SK-N-SH (cell line): Measurements from ENCODE around the gene SRBD1. TPM values are rescaled to one million over a fixed set of nuclear protein-coding genes. Genes with fewer than 3 reads are reported as not detected.

Source experiments
- CTCF ChIA-PET: fragments of 300-600, 350-600 bp; formaldehyde crosslinking; extraction: SDS; loops from one replicate; lab custom pipeline; 2021; lab: Yijun Ruan, JAX
- POLR2A ChIA-PET: fragments of 350-600 bp; sonication (Branson Sonifier 250); formaldehyde crosslinking; extraction: SDS; loops from one replicate; lab custom pipeline; 2020; ENCODE audit warnings: antibody characterized with exemption, inconsistent platforms; lab: Yijun Ruan, JAX
- DNase-seq: peaks from one replicate; pipeline ENCODE4 v3.0.0; 2012
- H2AFZ ChIP-seq: fragments of 200-600 bp; sonication (generic); 2 replicates; pipeline ENCODE4 v1.8.1; 2016; ENCODE audit warnings: antibody characterized with exemption, mild to moderate bottlenecking, low read depth
- H3F3A ChIP-seq: fragments of 200-600 bp; sonication (generic); replicated peaks from 2 replicates; pipeline ENCODE3; 2016; ENCODE audit warnings: antibody characterized with exemption, mild to moderate bottlenecking; ENCODE audit not compliant: insufficient read depth
- H3K27ac ChIP-seq, 2 experiments: fragments of 200-500 bp in 1 of 2; fragments of 200-600 bp in 1 of 2; sonication (Bioruptor generic) in 1 of 2; sonication (generic), shearing (Covaris generic) in 1 of 2; 2 replicates each; pipeline versions ENCODE4 v1.5.1 to v1.6.1; 2014 to 2016; ENCODE audit warnings: low read depth in 2 of 2, inconsistent platforms in 1 of 2, low read length in 1 of 2, mild to moderate bottlenecking in 1 of 2, mixed read lengths in 1 of 2
- H3K27me3 ChIP-seq: fragments of 200-600 bp; sonication (generic), shearing (Covaris generic); 2 replicates; pipeline ENCODE4 v1.6.1; 2016; ENCODE audit warnings: mixed run types; ENCODE audit not compliant: insufficient read depth
- H3K36me3 ChIP-seq, 2 experiments: fragments of 200-500 bp in 1 of 2; fragments of 200-600 bp in 1 of 2; sonication (Bioruptor generic) in 1 of 2; sonication (generic) in 1 of 2; replicated peaks in 1 of 2; 2 replicates each; pipeline versions ENCODE3 to v1.5.1; 2014 to 2016; ENCODE audit warnings: low read length in 1 of 2, mild to moderate bottlenecking in 1 of 2; ENCODE audit not compliant: insufficient read depth in 2 of 2, control insufficient read depth in 1 of 2
- H3K4me1 ChIP-seq, 2 experiments: fragments of 200-500 bp in 1 of 2; fragments of 200-600 bp in 1 of 2; sonication (Bioruptor generic) in 1 of 2; sonication (generic), shearing (Covaris generic) in 1 of 2; 2 replicates each; pipeline versions ENCODE4 v1.5.1 to v1.6.1; 2014 to 2016; ENCODE audit warnings: low read depth in 1 of 2, low read length in 1 of 2, mixed run types in 1 of 2; ENCODE audit not compliant: insufficient read depth in 2 of 2, control insufficient read depth in 1 of 2
- H3K4me2 ChIP-seq: fragments of 200-600 bp; sonication (generic), shearing (Covaris generic); 2 replicates; pipeline ENCODE4 v1.6.1; 2017; ENCODE audit warnings: mixed run types
- H3K4me3 ChIP-seq, 2 experiments: fragments of 200-500 bp in 1 of 2; fragments of 200-600 bp in 1 of 2; sonication (Bioruptor generic) in 1 of 2; sonication (generic), shearing (Covaris generic) in 1 of 2; 2 replicates each; pipeline versions ENCODE4 v1.5.1 to v1.8.1; 2014 to 2016; ENCODE audit warnings: low read depth in 2 of 2, inconsistent platforms in 1 of 2, low read length in 1 of 2, mild to moderate bottlenecking in 1 of 2, mixed read lengths in 1 of 2, moderate library complexity in 1 of 2
- H3K79me2 ChIP-seq: fragments of 200-600 bp; sonication (generic); 2 replicates; pipeline ENCODE4 v1.8.1; 2017; ENCODE audit warnings: mild to moderate bottlenecking; ENCODE audit not compliant: insufficient read depth
- H3K9ac ChIP-seq: fragments of 200-600 bp; sonication (generic); 2 replicates; pipeline ENCODE4 v1.6.1; 2017; ENCODE audit warnings: mixed run types
- H3K9me2 ChIP-seq: fragments of 200-600 bp; sonication (generic); 2 replicates; pipeline ENCODE4 v1.6.1; 2017; ENCODE audit warnings: mixed run types
- H3K9me3 ChIP-seq: fragments of 200-600 bp; sonication (generic); 2 replicates; pipeline ENCODE4 v1.6.1; 2017; ENCODE audit warnings: mixed run types, mild to moderate bottlenecking, moderate library complexity
- H4K20me1 ChIP-seq: fragments of 200-600 bp; sonication (generic); 2 replicates; pipeline ENCODE4 v1.6.1; 2017; ENCODE audit warnings: mild to moderate bottlenecking, mixed run types; ENCODE audit not compliant: insufficient read depth
- CHD2 ChIP-seq: fragments of 150-350 bp; IDR thresholded peaks from 2 replicates; pipeline ENCODE4 v1.6.1; 2018; ENCODE audit warnings: low read length; ENCODE audit not compliant: partially characterized antibody
- CTCF ChIP-seq: fragments of 200-600 bp; sonication (generic); IDR thresholded peaks from 2 replicates; pipeline ENCODE4 v1.6.1; 2017; ENCODE audit warnings: antibody characterized with exemption, mild to moderate bottlenecking, moderate library complexity
- ELF1 ChIP-seq: IDR thresholded peaks from 2 replicates; pipeline ENCODE4 v1.4.0; 2012
- EZH2phosphoT487 ChIP-seq: fragments of 200-600 bp; sonication (generic); IDR thresholded peaks from 2 replicates; pipeline ENCODE4 v1.6.1; 2017; ENCODE audit warnings: low read depth, mixed run types, mild to moderate bottlenecking, antibody characterized with exemption, moderate library complexity, borderline replicate concordance
- FOSL2 ChIP-seq: IDR thresholded peaks from 2 replicates; pipeline ENCODE4 v1.4.0; 2012; ENCODE audit warnings: low read depth, mild to moderate bottlenecking, moderate library complexity, borderline replicate concordance
- FOXM1 ChIP-seq: IDR thresholded peaks from 2 replicates; pipeline ENCODE4 v1.4.0; 2012; ENCODE audit warnings: low read depth, mild to moderate bottlenecking
- MAX ChIP-seq: IDR thresholded peaks from 2 replicates; pipeline ENCODE4 v1.4.0; 2012; ENCODE audit warnings: low read depth
- MXI1 ChIP-seq: IDR thresholded peaks from 2 replicates; pipeline ENCODE4 v1.6.1; 2012; ENCODE audit warnings: mild to moderate bottlenecking, low read depth, low read length, improper control_type of control experiment
- NRF1 ChIP-seq: IDR thresholded peaks from 2 replicates; pipeline ENCODE4 v1.6.1; 2012; ENCODE audit warnings: low read depth, mild to moderate bottlenecking, low read length
- POLR2AphosphoS5 ChIP-seq: IDR thresholded peaks from 2 replicates; pipeline ENCODE4 v1.6.1; 2012; ENCODE audit warnings: low read depth, low read length
- RAD21 ChIP-seq: IDR thresholded peaks from 2 replicates; pipeline ENCODE4 v1.6.1; 2012; ENCODE audit warnings: mild to moderate bottlenecking, low read length
- RFX5 ChIP-seq: IDR thresholded peaks from 2 replicates; pipeline ENCODE4 v1.6.1; 2012; ENCODE audit warnings: mild to moderate bottlenecking, improper control_type of control experiment, low read length
- RXRA ChIP-seq: IDR thresholded peaks from 2 replicates; pipeline ENCODE4 v1.4.0; 2012; ENCODE audit warnings: low read depth, mild to moderate bottlenecking, borderline replicate concordance
- SIN3A ChIP-seq: IDR thresholded peaks from 2 replicates; pipeline ENCODE4 v1.6.1; 2012; ENCODE audit warnings: low read depth, mild to moderate bottlenecking, low read length, moderate library complexity, borderline replicate concordance
- TAF1 ChIP-seq: IDR thresholded peaks from 2 replicates; pipeline ENCODE4 v1.6.1; 2012; ENCODE audit warnings: low read depth, mild to moderate bottlenecking, low read length, moderate library complexity, borderline replicate concordance
- TCF12 ChIP-seq: IDR thresholded peaks from 2 replicates; pipeline ENCODE4 v1.4.0; 2012
- YY1 ChIP-seq: IDR thresholded peaks from 2 replicates; pipeline ENCODE4 v1.4.0; 2012; ENCODE audit warnings: low read depth, mild to moderate bottlenecking
- ZBTB33 ChIP-seq: IDR thresholded peaks from 2 replicates; pipeline ENCODE4 v1.4.0; 2012; ENCODE audit warnings: low read depth, borderline replicate concordance
- WGBS: methylation state at CpG from one replicate; pipeline ENCODE4 v1.1.6; 2017; ENCODE audit warnings: low lambda C conversion rate; 5-methylcytosine and 5-hydroxymethylcytosine counted together
- polyA plus RNA-seq, 3 experiments: library from polyadenylated mRNA; depleted of rRNA; stranded (reverse); fragments of >200 nt; gene quantifications; 2 replicates each; pipeline ENCODE4 v1.2.3, GENCODE V29; 2012

The SRBD1 gene
- polyA plus RNA-seq, 1 of the 3 experiments (the other 2 are of a cell fraction) = 3.2 TPM

- ChIA-PET POLR2A (no interaction called here), CTCF (interaction anchor here (1.5 kb wide), 1 partner anchor 24 kb away, joined by 4 read pairs; no protein-coding TSS in a partner anchor)
- Histone ChIP-seq H3K36me3 (no peaks in the 10 kb centered on the region), H3K79me2 (no peaks in the 10 kb centered on the region), H3K9me3 (no peaks in the 10 kb centered on the region), H3F3A (no peaks in the 10 kb centered on the region), H3K9ac (no peak overlapping the region), H3K27me3 (peaks cover 17% of the 10 kb centered on the region; the same call in 1 of the 2 replicates), H2AFZ (no peak overlapping the region), H3K4me2 (no peak overlapping the region), H3K27ac (no peak overlapping the region), H3K9me2 (no peaks in the 10 kb centered on the region), H3K4me1 (no peaks in the 10 kb centered on the region), H4K20me1 (no peaks in the 10 kb centered on the region), H3K4me3 (no peak overlapping the region)
- DNase-seq = no peak
- WGBS = 40% methylated on average over 3 of the region's 3 CpGs
- no peak for TF ChIP-seq ZBTB33
- TF ChIP-seq CHD2 = no peak
- TF ChIP-seq SIN3A = no peak
- TF ChIP-seq FOSL2 = no peak
- TF ChIP-seq RAD21 = no peak
- TF ChIP-seq RXRA = no peak
- TF ChIP-seq ELF1 = no peak
- TF ChIP-seq TCF12 = no peak
- TF ChIP-seq EZH2phosphoT487 = no peak
- TF ChIP-seq TAF1 = no peak
- TF ChIP-seq NRF1 = no peak
- TF ChIP-seq MAX = no peak
- TF ChIP-seq POLR2AphosphoS5 = no peak
- no peak for TF ChIP-seq YY1
- TF ChIP-seq MXI1 = no peak
- no peak for TF ChIP-seq CTCF
- TF ChIP-seq RFX5 = no peak
- TF ChIP-seq FOXM1 = no peak
Observed at GRCh38 chr2:45631955-45632354, 20.9 kb upstream of the SRBD1 start.
